Stimulated activated CD4-positive, alpha-beta T cell treated with anti-CD3 and anti-CD28 coated beads, TNF-alpha, amount 100 ng/mL, for 48 hours (primary cell): ENCODE results near the gene SESN1.

Source experiments
- DNase-seq, 3 donors: peaks; one replicate each; pipeline ENCODE4 v3.0.0-alpha.2; 2020; ENCODE audit warnings: low read depth in 3 of 3

Gene SESN1

GRCh38 chr6:109029313-109029712 lies 65.3 kb downstream of the SESN1 start:
- DNase-seq, result no peak

GRCh38 chr6:109028439-109028838 lies 66.2 kb downstream of the SESN1 start:
- no peak for DNase-seq

- DNase-seq, result no peak
These were observed 66.7 kb downstream of the SESN1 start for GRCh38 chr6:109027964-109028363.

- DNase-seq, result no peak
These were observed 69.0 kb downstream of the SESN1 start for GRCh38 chr6:109025639-109026038.

GRCh38 chr6:109024784-109025183 lies 69.9 kb downstream of the SESN1 start:
- no peak for DNase-seq

GRCh38 chr6:109024368-109024767 lies 70.3 kb downstream of the SESN1 start:
- no peak for DNase-seq

GRCh38 chr6:109023356-109023925 lies 71.2 kb downstream of the SESN1 start:
- DNase-seq, result no peak

GRCh38 chr6:109021870-109022269 lies 72.8 kb downstream of the SESN1 start:
- no peak for DNase-seq

- DNase-seq, result no peak
These were observed 74.7 kb downstream of the SESN1 start for GRCh38 chr6:109019911-109020310.

- DNase-seq, result no peak
These were observed 79.5 kb downstream of the SESN1 start for GRCh38 chr6:109015176-109015575.

- no peak for DNase-seq
These were observed 80.0 kb downstream of the SESN1 start for GRCh38 chr6:109014606-109015005.

GRCh38 chr6:109013656-109014305 lies 80.9 kb downstream of the SESN1 start:
- no peak for DNase-seq

GRCh38 chr6:109010705-109011102 lies 83.9 kb downstream of the SESN1 start:
- no peak for DNase-seq

- no peak for DNase-seq
These were observed 84.5 kb downstream of the SESN1 start for GRCh38 chr6:109009962-109010704.

GRCh38 chr6:109009236-109009961 lies 85.2 kb downstream of the SESN1 start:
- DNase-seq, result peak; percentile 76 to 90 (median 80)

- peak in 1 of 3 donors; percentile 11 for DNase-seq
These were observed 86.0 kb downstream of the SESN1 start for GRCh38 chr6:109008537-109009235.

GRCh38 chr6:109008054-109008453 lies 86.6 kb downstream of the SESN1 start:
- no peak for DNase-seq

GRCh38 chr6:109007521-109007920 lies 87.1 kb downstream of the SESN1 start:
- no peak for DNase-seq

GRCh38 chr6:109006818-109007217 lies 87.8 kb downstream of the SESN1 start:
- DNase-seq, result no peak

GRCh38 chr6:109002882-109003281 lies 91.8 kb downstream of the SESN1 start:
- DNase-seq, result no peak

- DNase-seq, result no peak
These were observed 92.5 kb downstream of the SESN1 start for GRCh38 chr6:109002051-109002697.
